Activated CD4-positive, alpha-beta T cell treated with anti-CD3 and anti-CD28 coated beads, Interleukin-10, Interleukin-2, amounts not matched to agents 100 ng/mL and 50 ng/mL, durations not matched to agents 16 hours and 8 hours (primary cell): ENCODE data around the gene ST6GAL2.

Experiments
- DNase-seq: peaks from one replicate; pipeline ENCODE4 v3.0.0-alpha.2; 2020

The ST6GAL2 gene

DNA sequence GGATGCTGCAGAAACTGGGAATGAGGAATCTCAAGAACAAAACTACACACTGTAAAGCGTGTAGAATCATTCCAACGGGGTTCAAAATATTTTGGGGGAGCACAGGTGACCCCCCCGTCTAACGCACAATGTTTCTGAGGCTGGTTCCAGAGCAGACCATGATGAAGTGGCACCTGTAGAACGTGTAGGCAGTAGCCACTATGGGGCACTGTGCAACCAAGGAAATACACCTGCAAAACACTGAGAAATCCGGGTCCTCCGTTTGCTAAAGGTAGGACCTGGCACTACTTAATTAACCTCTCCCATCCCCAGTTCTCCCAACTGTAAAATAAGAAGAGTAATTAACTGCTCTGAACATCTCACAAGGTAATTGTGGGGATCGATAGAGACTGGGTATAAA lies 22.6 kb downstream of the ST6GAL2 start:
- DNase-seq = no peak

- no peak for DNase-seq
Observed at GRCh38 chr2:106859498-106859897, 26.5 kb downstream of the ST6GAL2 start.

- DNase-seq = no peak
Observed at GRCh38 chr2:106858810-106859209, 27.2 kb downstream of the ST6GAL2 start.

- no peak for DNase-seq
Observed at GRCh38 chr2:106857882-106858478, 28.0 kb downstream of the ST6GAL2 start.

- no peak for DNase-seq
Observed at GRCh38 chr2:106853631-106854030, 32.3 kb downstream of the ST6GAL2 start.

- no peak for DNase-seq
Observed at GRCh38 chr2:106851881-106852501, 34.0 kb downstream of the ST6GAL2 start.

DNA sequence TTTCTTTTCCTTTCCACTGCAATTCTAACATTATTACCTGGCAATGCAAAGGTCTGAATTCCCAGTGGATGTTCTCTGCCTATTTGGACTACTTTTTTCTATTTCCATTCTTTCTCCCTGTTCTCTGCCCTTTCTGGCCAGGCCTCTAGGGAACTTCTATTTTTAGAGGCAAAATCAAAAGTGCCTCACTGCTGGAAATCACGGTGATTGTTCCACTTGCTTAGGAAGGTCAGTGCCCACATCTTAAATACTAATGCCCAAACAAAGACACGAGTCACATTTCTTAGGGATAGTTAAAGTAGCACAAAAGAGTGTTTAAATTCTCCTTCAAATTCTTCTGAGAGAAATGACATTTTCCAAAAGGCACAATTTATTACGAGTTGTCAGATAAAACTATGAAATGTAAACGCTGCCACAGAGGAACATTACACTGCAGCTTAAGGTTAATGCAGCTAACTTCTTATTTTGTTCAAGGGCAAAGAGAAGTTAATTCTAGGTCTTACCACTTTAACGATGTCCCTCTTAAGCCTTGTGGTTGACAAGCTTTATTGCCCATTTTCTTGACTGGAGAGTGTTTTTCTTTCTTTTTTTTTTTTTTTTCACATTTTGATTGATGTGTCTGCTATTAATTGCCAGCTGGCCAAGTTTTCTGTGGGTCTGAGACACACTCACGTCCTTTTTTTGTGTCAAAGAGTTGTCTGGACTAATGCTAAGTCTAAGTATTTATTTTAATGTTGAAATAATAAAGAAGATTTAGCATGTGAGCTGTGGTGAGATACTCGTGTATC lies 34.7 kb downstream of the ST6GAL2 start:
- no peak for DNase-seq

- no peak for DNase-seq
Observed at GRCh38 chr2:106849253-106849652, 36.7 kb downstream of the ST6GAL2 start.

GRCh38 chr2:106847366-106847765 lies 38.6 kb downstream of the ST6GAL2 start:
- DNase-seq = no peak

DNA sequence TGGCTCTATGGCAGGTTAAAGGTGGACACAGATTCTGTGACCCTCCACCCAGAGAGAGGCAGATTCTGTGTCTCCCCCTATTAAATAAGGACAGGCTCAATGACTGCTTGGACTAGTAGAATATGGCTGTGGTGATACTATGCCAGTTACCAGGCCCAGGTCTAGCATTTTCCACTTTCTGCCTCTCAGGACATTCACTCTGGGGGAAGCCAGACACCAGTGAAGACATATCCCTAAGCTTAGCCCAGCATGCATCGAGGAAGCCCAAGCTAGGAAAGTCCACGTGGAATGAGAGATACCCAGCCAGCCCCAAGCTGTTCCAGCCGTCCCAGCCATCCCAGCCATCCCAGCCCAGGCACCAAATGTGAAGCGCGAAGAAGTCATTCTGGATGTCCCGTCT lies 40.3 kb downstream of the ST6GAL2 start:
- DNase-seq = no peak

GRCh38 chr2:106843910-106844250 lies 42.1 kb downstream of the ST6GAL2 start:
- DNase-seq = no peak

GRCh38 chr2:106843001-106843909 lies 42.7 kb downstream of the ST6GAL2 start:
- no peak for DNase-seq

DNA sequence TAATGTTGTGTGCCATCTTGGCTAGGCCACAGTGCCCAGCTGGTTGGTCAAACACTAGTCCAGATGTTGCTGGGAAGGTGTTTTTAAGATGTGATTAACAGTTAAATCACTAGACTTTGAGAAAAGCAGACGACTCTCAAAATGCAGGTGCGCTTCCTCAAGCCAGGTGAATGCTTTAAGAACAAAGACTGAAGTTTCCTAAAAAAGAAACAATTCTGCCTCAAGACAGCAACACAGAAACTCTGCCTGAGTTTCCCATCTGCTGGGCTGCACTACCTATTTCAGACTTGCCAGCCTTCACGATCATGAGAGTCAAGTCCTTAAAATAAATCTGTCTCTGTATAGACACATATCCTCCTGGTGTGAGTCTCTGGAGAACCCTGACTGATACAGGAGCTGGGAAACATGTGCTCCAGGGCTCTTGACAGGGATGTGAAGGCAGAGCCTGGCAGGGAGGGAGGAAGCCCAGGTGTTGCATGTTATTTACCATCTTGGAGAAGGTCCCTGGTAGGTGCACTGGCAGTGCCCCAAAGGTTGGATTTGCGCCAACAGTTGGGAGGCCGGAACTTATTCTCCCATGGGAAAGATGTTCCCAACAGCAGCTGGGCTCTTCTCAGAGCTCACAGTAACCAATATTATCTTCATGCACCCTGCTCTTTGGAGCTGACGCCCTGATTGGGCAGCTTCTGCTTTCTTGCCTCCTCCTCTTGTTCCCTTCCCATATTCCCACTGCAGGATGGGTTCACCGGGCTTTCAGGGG lies 43.9 kb downstream of the ST6GAL2 start:
- DNase-seq = no peak

- DNase-seq = no peak
Observed at GRCh38 chr2:106840818-106841217, 45.1 kb downstream of the ST6GAL2 start.

GRCh38 chr2:106839849-106840595 lies 45.9 kb downstream of the ST6GAL2 start:
- DNase-seq = no peak

DNA sequence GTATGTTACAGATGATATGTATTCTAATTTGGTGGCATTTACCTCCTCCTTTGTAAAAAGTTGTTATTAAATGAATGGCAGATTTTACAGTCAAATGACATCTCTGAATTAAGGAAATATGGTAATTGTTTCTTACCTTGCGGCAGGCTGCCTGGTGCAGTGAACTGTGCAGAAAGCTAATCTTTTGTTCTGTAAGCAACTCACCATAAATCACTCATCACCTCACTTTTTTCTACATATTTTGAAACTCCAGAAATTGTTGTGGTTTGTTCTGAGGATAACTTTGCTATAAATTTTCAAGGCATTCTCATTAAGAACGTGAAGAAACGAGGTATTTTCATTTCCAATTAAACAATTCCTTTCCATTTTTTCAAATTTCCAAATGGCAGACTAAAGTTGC lies 52.7 kb downstream of the ST6GAL2 start:
- no peak for DNase-seq

DNA sequence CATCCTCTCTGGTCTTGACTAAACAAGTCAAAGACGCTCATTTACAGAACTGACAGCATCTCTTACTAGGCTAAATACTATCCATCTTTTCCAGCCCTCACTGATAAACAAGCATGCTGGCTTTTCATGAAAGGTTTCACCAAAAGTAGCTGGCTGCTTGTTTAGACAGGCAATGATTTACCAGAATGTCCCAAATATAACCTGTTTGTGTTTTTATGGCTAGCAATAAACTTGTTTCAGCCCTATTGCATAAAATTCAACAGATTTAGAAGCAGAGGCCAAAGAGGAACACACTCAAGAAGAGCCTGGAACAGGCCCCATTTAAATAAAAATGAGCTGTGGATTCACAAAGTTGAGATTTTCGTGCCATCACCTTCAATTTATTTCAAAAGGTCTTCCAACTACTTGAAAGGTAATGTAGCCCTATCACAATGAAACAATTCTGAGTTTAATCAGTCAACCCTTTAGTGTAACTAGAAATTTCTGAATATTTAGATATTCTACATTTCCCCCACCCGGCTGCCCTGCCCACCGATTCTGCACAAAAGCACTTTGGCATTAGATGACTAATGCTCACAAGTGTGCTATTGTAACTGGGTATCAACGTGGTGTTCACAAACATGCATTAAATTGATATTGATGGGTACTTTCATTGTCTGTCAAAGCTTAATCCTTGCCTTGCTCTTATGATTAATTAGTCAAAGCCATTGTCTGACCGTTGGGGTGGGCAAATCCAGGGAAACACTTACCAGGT lies 54.0 kb downstream of the ST6GAL2 start:
- DNase-seq = no peak

- no peak for DNase-seq
Observed at GRCh38 chr2:106831241-106831640, 54.7 kb downstream of the ST6GAL2 start.

- DNase-seq = no peak
Observed at GRCh38 chr2:106830191-106830590, 55.8 kb downstream of the ST6GAL2 start.

- no peak for DNase-seq
Observed at GRCh38 chr2:106828119-106828518, 57.8 kb downstream of the ST6GAL2 start.

- no peak for DNase-seq
Observed at GRCh38 chr2:106827158-106827557, 58.8 kb downstream of the ST6GAL2 start.
